Measurements from ENCODE around the gene LGSN.
"Not testable (repeated sequence)": the region's sequence is repeated elsewhere in the genome, so short reads cannot be mapped to it uniquely, and the experiment has no call there.

The LGSN gene

GRCh38 chr6:63352069-63352543 lies 32.3 kb upstream of the LGSN start:
- TF ChIP-seq, protein P1, sequence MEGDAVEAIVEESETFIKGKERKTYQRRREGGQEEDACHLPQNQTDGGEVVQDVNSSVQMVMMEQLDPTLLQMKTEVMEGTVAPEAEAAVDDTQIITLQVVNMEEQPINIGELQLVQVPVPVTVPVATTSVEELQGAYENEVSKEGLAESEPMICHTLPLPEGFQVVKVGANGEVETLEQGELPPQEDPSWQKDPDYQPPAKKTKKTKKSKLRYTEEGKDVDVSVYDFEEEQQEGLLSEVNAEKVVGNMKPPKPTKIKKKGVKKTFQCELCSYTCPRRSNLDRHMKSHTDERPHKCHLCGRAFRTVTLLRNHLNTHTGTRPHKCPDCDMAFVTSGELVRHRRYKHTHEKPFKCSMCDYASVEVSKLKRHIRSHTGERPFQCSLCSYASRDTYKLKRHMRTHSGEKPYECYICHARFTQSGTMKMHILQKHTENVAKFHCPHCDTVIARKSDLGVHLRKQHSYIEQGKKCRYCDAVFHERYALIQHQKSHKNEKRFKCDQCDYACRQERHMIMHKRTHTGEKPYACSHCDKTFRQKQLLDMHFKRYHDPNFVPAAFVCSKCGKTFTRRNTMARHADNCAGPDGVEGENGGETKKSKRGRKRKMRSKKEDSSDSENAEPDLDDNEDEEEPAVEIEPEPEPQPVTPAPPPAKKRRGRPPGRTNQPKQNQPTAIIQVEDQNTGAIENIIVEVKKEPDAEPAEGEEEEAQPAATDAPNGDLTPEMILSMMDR (IDR thresholded peaks at IDR 0.05; ENCODE audit: low read depth, low read length, missing control alignments), result no peak
- in situ Hi-C loops (cut with HindIII; ENCODE audit: low sequenced_read_pairs), result no loop called here
- DNase-seq (ENCODE audit: low read depth), result peak; percentile 44
- H3K4me3 ChIP-seq (ENCODE audit: low read depth, low read length), result no peak overlapping the region

- TF ChIP-seq, protein P1 (IDR thresholded peaks at IDR 0.05; ENCODE audit: low read depth, low read length, missing control alignments), result no peak
- no peak for DNase-seq (ENCODE audit: low read depth)
- in situ Hi-C loops (cut with HindIII; ENCODE audit: low sequenced_read_pairs), result no loop called here
- H3K4me3 ChIP-seq (ENCODE audit: low read depth, low read length), result no peak overlapping the region
These were observed 29.6 kb upstream of the LGSN start for GRCh38 chr6:63349401-63349800.

- in situ Hi-C loops (cut with HindIII; ENCODE audit: low sequenced_read_pairs), result no loop called here
- no peak for DNase-seq (ENCODE audit: low read depth)
These were observed 29.1 kb upstream of the LGSN start for GRCh38 chr6:63348836-63349235.

GRCh38 chr6:63347599-63347998 lies 27.8 kb upstream of the LGSN start:
- DNase-seq (ENCODE audit: low read depth), result peak; percentile 23
- H3K4me3 ChIP-seq (ENCODE audit: low read depth, low read length), result no peak overlapping the region
- in situ Hi-C loops (cut with HindIII; ENCODE audit: low sequenced_read_pairs), result no loop called here
- TF ChIP-seq, protein P1 (IDR thresholded peaks at IDR 0.05; ENCODE audit: low read depth, low read length, missing control alignments), result no peak

More at GRCh38 chr6:63348836-63349235, 29.1 kb upstream of the LGSN start:
- TF ChIP-seq, protein P1 (IDR thresholded peaks at IDR 0.05; ENCODE audit: low read depth, low read length, missing control alignments), result no peak
- H3K4me3 ChIP-seq (ENCODE audit: low read depth, low read length), result no peak overlapping the region

GRCh38 chr6:63346217-63346835 lies 26.5 kb upstream of the LGSN start:
- DNase-seq (ENCODE audit: low read depth), result no peak
- in situ Hi-C loops (cut with HindIII; ENCODE audit: low sequenced_read_pairs), result no loop called here
- TF ChIP-seq, protein P1 (IDR thresholded peaks at IDR 0.05; ENCODE audit: low read depth, low read length, missing control alignments), result no peak
- no peak overlapping the region for H3K4me3 ChIP-seq (ENCODE audit: low read depth, low read length)

DNA sequence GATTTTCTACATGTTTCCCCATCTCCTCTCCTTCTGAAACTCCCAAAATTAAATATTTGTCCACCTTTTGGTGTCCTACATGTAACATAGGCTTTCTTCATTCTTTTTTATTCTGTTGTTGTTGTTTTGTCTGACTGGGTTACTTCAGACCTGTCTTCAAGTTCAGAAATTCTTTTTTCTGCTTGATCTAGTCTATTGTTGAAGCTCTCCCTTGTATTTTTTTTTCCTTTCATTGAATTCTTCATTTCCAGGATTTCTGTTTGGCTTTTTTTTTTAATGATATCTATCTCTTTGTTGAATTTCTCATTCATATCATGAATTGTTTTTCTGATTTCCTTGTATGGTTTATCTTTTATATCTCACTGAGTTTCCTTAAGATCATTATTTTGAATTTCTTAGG lies 20.6 kb upstream of the LGSN start:
- in situ Hi-C loops (cut with HindIII; ENCODE audit: low sequenced_read_pairs), result no loop called here
- no peak overlapping the region for H3K4me3 ChIP-seq (ENCODE audit: low read depth, low read length)
- TF ChIP-seq, protein P1 (IDR thresholded peaks at IDR 0.05; ENCODE audit: low read depth, low read length, missing control alignments), result no peak
- no peak for DNase-seq (ENCODE audit: low read depth)

GRCh38 chr6:63334652-63335051 lies 14.9 kb upstream of the LGSN start:
- H3K4me3 ChIP-seq (ENCODE audit: low read depth, low read length); in situ Hi-C loops (cut with HindIII; ENCODE audit: low sequenced_read_pairs); DNase-seq (ENCODE audit: low read depth): not testable (repeated sequence)
